IPS-20b (cell line): Measurements from ENCODE around the gene ABI1.
"Not testable (repeated sequence)": the region's sequence is repeated elsewhere in the genome, so short reads cannot be mapped to it uniquely, and the experiment has no call there.

Experiments used
- H3K27ac ChIP-seq: one replicate; pipeline ENCODE4 v1.5.1; 2013; ENCODE audit warnings: low read length
- H3K27me3 ChIP-seq: 2 replicates; pipeline ENCODE4 v1.6.1; 2013; ENCODE audit warnings: mild to moderate bottlenecking, low read length, inconsistent platforms; ENCODE audit not compliant: insufficient read depth
- H3K36me3 ChIP-seq: 2 replicates; pipeline ENCODE4 v1.6.1; 2013; ENCODE audit warnings: low read depth, mild to moderate bottlenecking, inconsistent platforms, low read length, moderate library complexity; ENCODE audit not compliant: insufficient read depth
- H3K4me1 ChIP-seq: 2 replicates; pipeline ENCODE4 v1.6.1; 2013; ENCODE audit warnings: mild to moderate bottlenecking, control low read depth, inconsistent platforms, low read length, moderate library complexity; ENCODE audit not compliant: insufficient read depth
- H3K4me3 ChIP-seq: 2 replicates; pipeline ENCODE4 v1.5.1; 2013; ENCODE audit warnings: mild to moderate bottlenecking, low read length, inconsistent platforms
- H3K9ac ChIP-seq: 2 replicates; pipeline ENCODE4 v1.6.1; 2013; ENCODE audit warnings: low read depth, mild to moderate bottlenecking, inconsistent platforms, low read length, moderate library complexity
- H3K9me3 ChIP-seq: 2 replicates; pipeline ENCODE4 v1.6.1; 2013; ENCODE audit warnings: mild to moderate bottlenecking, low read depth, low read length, inconsistent platforms; ENCODE audit not compliant: insufficient read depth

Gene ABI1

GRCh38 chr10:26860443-26861204, at the start of gene ABI1:
Gene ABI1 (minus strand): TSS chr10:26860958. CDS start chr10:26860863, 95 bp downstream.
- Histone ChIP-seq H3K27me3 (no peaks in the 10 kb centered on the region), H3K4me3 (peak within 1 kb of the TSS; percentile 90), H3K9me3 (no peaks in the 10 kb centered on the region), H3K9ac (peak within 1 kb of the TSS; percentile 95), H3K27ac (peak within 1 kb of the TSS; percentile 61), H3K4me1 (peaks cover 12% of the 10 kb centered on the region; the same call in 1 of the 2 replicates), H3K36me3 (no peaks in the 10 kb centered on the region)

GRCh38 chr10:26909753-26910152, 49.0 kb upstream of the ABI1 start:
- H3K27ac ChIP-seq: no peak overlapping the region
- no peaks in the 10 kb centered on the region for H3K27me3 ChIP-seq
- H3K9me3 ChIP-seq: no peaks in the 10 kb centered on the region
- H3K36me3 ChIP-seq: no peaks in the 10 kb centered on the region
- no peaks in the 10 kb centered on the region for H3K4me1 ChIP-seq
- H3K9ac ChIP-seq: no peak overlapping the region
- no peak overlapping the region for H3K4me3 ChIP-seq

GRCh38 chr10:26905253-26905781, 44.6 kb upstream of the ABI1 start:
- H3K4me3 ChIP-seq, H3K27ac ChIP-seq, H3K36me3 ChIP-seq, H3K9me3 ChIP-seq, H3K4me1 ChIP-seq, H3K9ac ChIP-seq, H3K27me3 ChIP-seq: not testable (repeated sequence)

- Histone ChIP-seq H3K27me3 (no peaks in the 10 kb centered on the region), H3K4me3 (no peak overlapping the region), H3K9me3 (no peaks in the 10 kb centered on the region), H3K9ac (no peak overlapping the region), H3K27ac (no peak overlapping the region), H3K4me1 (no peaks in the 10 kb centered on the region), H3K36me3 (no peaks in the 10 kb centered on the region)
Measured at GRCh38 chr10:26903431-26904217, 42.9 kb upstream of the ABI1 start.

- H3K4me3 ChIP-seq, H3K9me3 ChIP-seq, H3K36me3 ChIP-seq, H3K27ac ChIP-seq, H3K4me1 ChIP-seq, H3K9ac ChIP-seq, H3K27me3 ChIP-seq: not testable (repeated sequence)
Measured at GRCh38 chr10:26892306-26892923, 31.7 kb upstream of the ABI1 start.

GRCh38 chr10:26890956-26891355, 30.2 kb upstream of the ABI1 start:
- Histone ChIP-seq H3K27ac (no peak overlapping the region), H3K27me3 (no peaks in the 10 kb centered on the region), H3K9ac (no peak overlapping the region), H3K4me3 (no peak overlapping the region), H3K4me1 (peaks cover 4% of the 10 kb centered on the region; the same call in 1 of the 2 replicates), H3K36me3 (no peaks in the 10 kb centered on the region), H3K9me3 (peaks cover 8% of the 10 kb centered on the region)

- Histone ChIP-seq H3K36me3 (no peaks in the 10 kb centered on the region), H3K4me1 (no peaks in the 10 kb centered on the region), H3K4me3 (no peak overlapping the region), H3K9me3 (peaks cover 2% of the 10 kb centered on the region; the same call in 1 of the 2 replicates), H3K9ac (no peak overlapping the region), H3K27ac (no peak overlapping the region), H3K27me3 (no peaks in the 10 kb centered on the region)
Measured at GRCh38 chr10:26887611-26888215, 27.0 kb upstream of the ABI1 start.

- H3K36me3 ChIP-seq: no peaks in the 10 kb centered on the region
- H3K27ac ChIP-seq: no peak overlapping the region
- no peaks in the 10 kb centered on the region for H3K27me3 ChIP-seq
- no peak overlapping the region for H3K9ac ChIP-seq
- H3K4me1 ChIP-seq: no peaks in the 10 kb centered on the region
- H3K9me3 ChIP-seq: no peaks in the 10 kb centered on the region
- no peak overlapping the region for H3K4me3 ChIP-seq
Measured at GRCh38 chr10:26881600-26882331, 21.0 kb upstream of the ABI1 start.

- Histone ChIP-seq H3K27ac (no peak overlapping the region), H3K9me3 (no peaks in the 10 kb centered on the region), H3K4me3 (no peak overlapping the region), H3K9ac (no peak overlapping the region), H3K27me3 (no peaks in the 10 kb centered on the region), H3K36me3 (no peaks in the 10 kb centered on the region), H3K4me1 (no peaks in the 10 kb centered on the region)
Measured at GRCh38 chr10:26879744-26880143, 19.0 kb upstream of the ABI1 start.

GRCh38 chr10:26870766-26871165, 10.0 kb upstream of the ABI1 start:
- Histone ChIP-seq H3K27me3 (no peaks in the 10 kb centered on the region), H3K4me1 (no peaks in the 10 kb centered on the region), H3K36me3 (no peaks in the 10 kb centered on the region), H3K27ac (no peak overlapping the region), H3K4me3 (no peak overlapping the region), H3K9ac (no peak overlapping the region), H3K9me3 (no peaks in the 10 kb centered on the region)

GRCh38 chr10:26869528-26869927, 8.8 kb upstream of the ABI1 start:
- Histone ChIP-seq H3K36me3 (no peaks in the 10 kb centered on the region), H3K9ac (no peak overlapping the region), H3K4me1 (no peaks in the 10 kb centered on the region), H3K4me3 (no peak overlapping the region), H3K27me3 (no peaks in the 10 kb centered on the region), H3K27ac (no peak overlapping the region), H3K9me3 (no peaks in the 10 kb centered on the region)
